Liver (tissue), 9 donors: Measurements from ENCODE around the gene SLC5A5. TPM values are rescaled to one million over a fixed set of nuclear protein-coding genes. Genes with fewer than 3 reads are reported as not detected.

Experiments used
- DNase-seq: peaks from one replicate; pipeline ENCODE4 v3.0.0-alpha.2; 2017; ENCODE audit warnings: low spot score
- H3K27ac ChIP-seq, 2 donors: one replicate each; pipeline ENCODE4 v1.7.0; 2013; ENCODE audit warnings: inconsistent platforms in 2 of 2, low read length in 2 of 2, control low read depth in 1 of 2, low read depth in 1 of 2, mild to moderate bottlenecking in 1 of 2
- H3K27me3 ChIP-seq, 4 donors: one replicate each; pipeline versions ENCODE4 v1.6.1 to v1.7.0; 2013; ENCODE audit warnings: low read length in 3 of 4, inconsistent platforms in 1 of 4, mild to moderate bottlenecking in 1 of 4, moderate library complexity in 1 of 4; ENCODE audit not compliant: control insufficient read depth in 4 of 4, insufficient read depth in 4 of 4
- H3K36me3 ChIP-seq, 4 donors: one replicate each; pipeline versions ENCODE4 v1.6.1 to v1.7.0; 2013; ENCODE audit warnings: low read length in 3 of 4, mild to moderate bottlenecking in 3 of 4, low read depth in 1 of 4, moderate library complexity in 1 of 4; ENCODE audit not compliant: control insufficient read depth in 4 of 4, insufficient read depth in 3 of 4
- H3K4me1 ChIP-seq, 4 donors: one replicate each; pipeline versions ENCODE4 v1.6.1 to v1.7.0; 2013; ENCODE audit warnings: low read length in 3 of 4, mild to moderate bottlenecking in 3 of 4, moderate library complexity in 1 of 4; ENCODE audit not compliant: control insufficient read depth in 4 of 4, insufficient read depth in 4 of 4
- H3K4me3 ChIP-seq, 3 donors: one replicate each; pipeline versions ENCODE4 v1.6.1 to v1.7.0; 2013; ENCODE audit warnings: low read length in 3 of 3, control low read depth in 1 of 3, low read depth in 1 of 3, mild to moderate bottlenecking in 1 of 3
- H3K9ac ChIP-seq, 2 donors: one replicate each; pipeline ENCODE4 v1.7.0; 2013; ENCODE audit warnings: low read length in 2 of 2, mild to moderate bottlenecking in 2 of 2, moderate library complexity in 2 of 2, control low read depth in 1 of 2, low read depth in 1 of 2
- H3K9me3 ChIP-seq, 4 donors: one replicate each; pipeline versions ENCODE4 v1.6.1 to v1.7.0; 2013; ENCODE audit warnings: low read length in 3 of 4; ENCODE audit not compliant: control insufficient read depth in 4 of 4
- ATF3 ChIP-seq: IDR thresholded peaks from 2 replicates; pipeline ENCODE4 v1.6.1; 2016; ENCODE audit warnings: antibody characterized with exemption
- EGR1 ChIP-seq, 2 donors: IDR thresholded peaks; 2 replicates each; pipeline ENCODE4 v1.6.1; 2016 to 2018; ENCODE audit warnings: antibody characterized with exemption in 2 of 2, low read depth in 2 of 2
- FOXA2 ChIP-seq: IDR thresholded peaks from 2 replicates; pipeline ENCODE4 v1.6.1; 2016; ENCODE audit warnings: antibody characterized with exemption
- GABPA ChIP-seq, 2 donors: IDR thresholded peaks in 1 of 2; conservative IDR thresholded peaks in 1 of 2; 2 replicates each; pipeline ENCODE4 v1.6.1; 2016; ENCODE audit warnings: antibody characterized with exemption in 2 of 2, mild to moderate bottlenecking in 1 of 2, moderate library complexity in 1 of 2
- HNF4G ChIP-seq: IDR thresholded peaks from 2 replicates; pipeline ENCODE4 v1.6.1; 2016; ENCODE audit warnings: antibody characterized with exemption
- JUND ChIP-seq, 2 donors: IDR thresholded peaks; 2 replicates each; pipeline ENCODE4 v1.6.1; 2016; ENCODE audit warnings: antibody characterized with exemption in 2 of 2
- NR2F2 ChIP-seq: IDR thresholded peaks from 2 replicates; pipeline ENCODE4 v1.6.1; 2016; ENCODE audit warnings: antibody characterized with exemption
- RAD21 ChIP-seq, 2 donors: IDR thresholded peaks; 2 replicates each; pipeline ENCODE4 v1.6.1; 2016; ENCODE audit warnings: antibody characterized with exemption in 2 of 2, mild to moderate bottlenecking in 2 of 2
- REST ChIP-seq: IDR thresholded peaks from 2 replicates; pipeline ENCODE4 v1.6.1; 2016; ENCODE audit warnings: antibody characterized with exemption, mild to moderate bottlenecking
- SP1 ChIP-seq: IDR thresholded peaks from 2 replicates; pipeline ENCODE4 v1.6.1; 2018; ENCODE audit warnings: antibody characterized with exemption, mild to moderate bottlenecking
- TAF1 ChIP-seq: conservative IDR thresholded peaks from 2 replicates; pipeline ENCODE4 v1.6.1; 2016; ENCODE audit warnings: antibody characterized with exemption, mild to moderate bottlenecking
- YY1 ChIP-seq: IDR thresholded peaks from 2 replicates; pipeline ENCODE4 v1.6.1; 2016; ENCODE audit warnings: antibody characterized with exemption, mild to moderate bottlenecking
- WGBS: extraction: QIAGEN DNeasy Blood & Tissue Kit; methylation state at CpG from one replicate; pipeline ENCODE4 v1.1.7; 2013; 5-methylcytosine and 5-hydroxymethylcytosine counted together
- polyA plus RNA-seq, 2 donors: library from polyadenylated mRNA; stranded (reverse) in 1 of 2; unstranded in 1 of 2; fragments of 200-250 nt in 1 of 2; fragments of >200 nt in 1 of 2; fragmentation: Nextera tagmentation in 1 of 2; extraction: Ambion mirVana in 1 of 2; gene quantifications; one replicate each; pipeline versions ENCODE4 v1.2.1 to v1.2.3, GENCODE V29; 2013 to 2015
- total RNA-seq, 2 donors: library from RNA; depleted of rRNA; stranded (reverse); fragments of >200 nt; gene quantifications; one replicate each; pipeline ENCODE4 v1.2.3, GENCODE V29; 2014
- TF ChIP-seq, protein P1 (sequence below): IDR thresholded peaks from 2 replicates; pipeline ENCODE4 v1.6.1; 2016; ENCODE audit warnings: antibody characterized with exemption
- TF ChIP-seq, protein P2 (sequence below): fragments of 150-350 bp; IDR thresholded peaks from 2 replicates; pipeline ENCODE4 v1.5.1; 2017; ENCODE audit warnings: improper control_type of control experiment, low read depth, low read length; ENCODE audit not compliant: missing input control
- donor health status: healthy.
- donor health status: healthy.
- donor health status: healthy.
- donor health status: healthy.
- donor health status: healthy.

SLC5A5 gene
- total and polyA plus RNA-seq, 4 donors = 0.09 TPM; not detected in 3

- peaks cover 17 to 31% (median 25%) of the 10 kb centered on the region in 4 donors for H3K36me3 ChIP-seq
- H3K4me1 ChIP-seq = peaks cover 3 to 18% (median 13%) of the 10 kb centered on the region in 4 donors
- no peak for DNase-seq
- no peak for TF ChIP-seq REST
- no peak for TF ChIP-seq NR2F2
- no peak for TF ChIP-seq YY1
- TF ChIP-seq, protein P1, sequence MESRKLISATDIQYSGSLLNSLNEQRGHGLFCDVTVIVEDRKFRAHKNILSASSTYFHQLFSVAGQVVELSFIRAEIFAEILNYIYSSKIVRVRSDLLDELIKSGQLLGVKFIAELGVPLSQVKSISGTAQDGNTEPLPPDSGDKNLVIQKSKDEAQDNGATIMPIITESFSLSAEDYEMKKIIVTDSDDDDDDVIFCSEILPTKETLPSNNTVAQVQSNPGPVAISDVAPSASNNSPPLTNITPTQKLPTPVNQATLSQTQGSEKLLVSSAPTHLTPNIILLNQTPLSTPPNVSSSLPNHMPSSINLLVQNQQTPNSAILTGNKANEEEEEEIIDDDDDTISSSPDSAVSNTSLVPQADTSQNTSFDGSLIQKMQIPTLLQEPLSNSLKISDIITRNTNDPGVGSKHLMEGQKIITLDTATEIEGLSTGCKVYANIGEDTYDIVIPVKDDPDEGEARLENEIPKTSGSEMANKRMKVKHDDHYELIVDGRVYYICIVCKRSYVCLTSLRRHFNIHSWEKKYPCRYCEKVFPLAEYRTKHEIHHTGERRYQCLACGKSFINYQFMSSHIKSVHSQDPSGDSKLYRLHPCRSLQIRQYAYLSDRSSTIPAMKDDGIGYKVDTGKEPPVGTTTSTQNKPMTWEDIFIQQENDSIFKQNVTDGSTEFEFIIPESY = no peak
- TF ChIP-seq FOXA2 = no peak
- TF ChIP-seq SP1 = no peak
- no peak for TF ChIP-seq GABPA (IDR thresholded peaks at IDR 0.05 in 1 of 2, conservative IDR thresholded peaks at IDR 0.05 in 1 of 2)
- TF ChIP-seq, protein P2, sequence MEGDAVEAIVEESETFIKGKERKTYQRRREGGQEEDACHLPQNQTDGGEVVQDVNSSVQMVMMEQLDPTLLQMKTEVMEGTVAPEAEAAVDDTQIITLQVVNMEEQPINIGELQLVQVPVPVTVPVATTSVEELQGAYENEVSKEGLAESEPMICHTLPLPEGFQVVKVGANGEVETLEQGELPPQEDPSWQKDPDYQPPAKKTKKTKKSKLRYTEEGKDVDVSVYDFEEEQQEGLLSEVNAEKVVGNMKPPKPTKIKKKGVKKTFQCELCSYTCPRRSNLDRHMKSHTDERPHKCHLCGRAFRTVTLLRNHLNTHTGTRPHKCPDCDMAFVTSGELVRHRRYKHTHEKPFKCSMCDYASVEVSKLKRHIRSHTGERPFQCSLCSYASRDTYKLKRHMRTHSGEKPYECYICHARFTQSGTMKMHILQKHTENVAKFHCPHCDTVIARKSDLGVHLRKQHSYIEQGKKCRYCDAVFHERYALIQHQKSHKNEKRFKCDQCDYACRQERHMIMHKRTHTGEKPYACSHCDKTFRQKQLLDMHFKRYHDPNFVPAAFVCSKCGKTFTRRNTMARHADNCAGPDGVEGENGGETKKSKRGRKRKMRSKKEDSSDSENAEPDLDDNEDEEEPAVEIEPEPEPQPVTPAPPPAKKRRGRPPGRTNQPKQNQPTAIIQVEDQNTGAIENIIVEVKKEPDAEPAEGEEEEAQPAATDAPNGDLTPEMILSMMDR = no peak
- no peak for TF ChIP-seq RAD21 (IDR thresholded peaks at IDR 0.05)
- no peak for TF ChIP-seq HNF4G
- no peak for TF ChIP-seq ATF3
- no peak for TF ChIP-seq EGR1 (IDR thresholded peaks at IDR 0.05; ENCODE audit: low read depth in 2 of 2)
- TF ChIP-seq TAF1 = no peak
- no peak for TF ChIP-seq JUND (IDR thresholded peaks at IDR 0.05)
- H3K27ac ChIP-seq = no peak overlapping the region
- H3K9ac ChIP-seq = no peak overlapping the region
- H3K9me3 ChIP-seq = no peaks in the 10 kb centered on the region
- no peaks in the 10 kb centered on the region for H3K27me3 ChIP-seq
- WGBS = 89% methylated on average over 31 of the region's 31 CpGs
- no peak overlapping the region for H3K4me3 ChIP-seq
Observed at GRCh38 chr19:17862711-17863519, 8.8 kb upstream of the SLC5A5 start.
